ENCODE results near the gene TFF2.

The TFF2 gene

GRCh38 chr21:42346866-42347600 lies 3.8 kb downstream of the TFF2 start:
- DNase-seq (ENCODE audit: low read depth): no peak

DNA sequence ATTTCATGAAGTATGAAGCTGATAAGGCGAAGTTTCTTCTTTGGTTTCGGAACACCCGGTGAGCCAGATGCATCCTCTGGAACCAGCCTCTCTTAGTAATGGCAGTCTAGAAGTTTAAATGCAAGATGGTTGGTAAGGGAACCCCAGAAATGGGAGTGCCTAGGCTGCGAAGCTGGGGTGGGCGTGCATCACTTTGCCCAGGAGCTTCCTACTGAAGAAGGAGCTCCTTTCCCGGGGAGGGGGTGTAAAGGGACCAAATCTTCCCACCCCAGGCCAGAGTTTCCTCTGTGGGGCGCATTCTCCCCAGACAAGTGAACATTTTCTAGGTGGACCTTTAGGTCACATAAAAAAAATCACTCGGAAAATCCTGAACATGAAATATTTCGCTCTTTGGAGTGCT lies 4.4 kb downstream of the TFF2 start:
- DNase-seq (ENCODE audit: low read depth): no peak

- no peak for DNase-seq (ENCODE audit: low read depth)
These were observed 6.2 kb downstream of the TFF2 start for GRCh38 chr21:42344631-42345030.

DNA sequence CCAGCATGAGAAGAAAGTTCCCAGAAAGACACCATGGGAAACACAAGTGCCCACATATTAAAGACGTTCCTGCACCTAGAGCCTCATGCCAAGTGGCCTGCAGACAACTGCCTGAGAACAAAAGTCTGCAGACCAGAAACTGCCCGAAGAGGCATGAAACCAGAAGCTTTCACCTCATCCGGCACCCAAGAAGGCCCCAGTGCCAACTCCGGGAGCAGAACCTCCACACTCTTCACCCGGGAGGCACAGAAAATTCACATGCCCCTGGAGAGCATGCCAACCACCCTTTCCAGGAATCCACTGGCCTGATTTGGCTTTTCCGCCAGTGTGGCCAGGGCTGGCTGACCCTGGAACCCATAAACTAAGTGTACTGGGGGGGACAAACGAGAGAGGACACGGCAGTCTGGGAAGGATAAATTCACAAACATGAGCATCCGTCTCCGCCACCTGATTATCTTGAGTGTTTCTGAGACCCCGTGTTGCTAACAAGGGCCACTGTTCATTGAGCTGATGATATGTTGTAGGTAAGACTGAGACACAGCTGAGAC lies 6.8 kb downstream of the TFF2 start:
- DNase-seq (ENCODE audit: low read depth): no peak

DNA sequence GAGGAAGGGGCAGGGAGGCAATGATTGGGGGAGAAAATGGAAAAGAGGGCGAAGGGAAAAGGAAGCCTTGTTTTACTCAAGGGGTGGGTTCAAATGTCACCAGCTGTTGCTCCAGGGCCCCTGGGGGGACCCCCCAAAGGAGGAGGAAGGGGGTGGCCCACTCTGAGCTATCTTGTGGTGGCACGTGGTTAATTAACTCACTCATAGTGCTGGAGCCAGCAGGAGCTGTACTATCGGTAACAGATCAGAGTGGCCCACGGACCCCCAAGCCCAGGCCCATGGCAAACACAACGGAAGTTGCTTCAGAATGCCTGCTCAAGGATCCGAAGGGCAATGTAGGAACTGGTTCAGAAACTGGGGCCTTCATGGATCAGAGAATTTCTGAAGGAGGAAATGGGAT lies 7.2 kb downstream of the TFF2 start:
- no peak for DNase-seq (ENCODE audit: low read depth)

GRCh38 chr21:42343101-42343500 lies 7.7 kb downstream of the TFF2 start:
- DNase-seq (ENCODE audit: low read depth): no peak

DNA sequence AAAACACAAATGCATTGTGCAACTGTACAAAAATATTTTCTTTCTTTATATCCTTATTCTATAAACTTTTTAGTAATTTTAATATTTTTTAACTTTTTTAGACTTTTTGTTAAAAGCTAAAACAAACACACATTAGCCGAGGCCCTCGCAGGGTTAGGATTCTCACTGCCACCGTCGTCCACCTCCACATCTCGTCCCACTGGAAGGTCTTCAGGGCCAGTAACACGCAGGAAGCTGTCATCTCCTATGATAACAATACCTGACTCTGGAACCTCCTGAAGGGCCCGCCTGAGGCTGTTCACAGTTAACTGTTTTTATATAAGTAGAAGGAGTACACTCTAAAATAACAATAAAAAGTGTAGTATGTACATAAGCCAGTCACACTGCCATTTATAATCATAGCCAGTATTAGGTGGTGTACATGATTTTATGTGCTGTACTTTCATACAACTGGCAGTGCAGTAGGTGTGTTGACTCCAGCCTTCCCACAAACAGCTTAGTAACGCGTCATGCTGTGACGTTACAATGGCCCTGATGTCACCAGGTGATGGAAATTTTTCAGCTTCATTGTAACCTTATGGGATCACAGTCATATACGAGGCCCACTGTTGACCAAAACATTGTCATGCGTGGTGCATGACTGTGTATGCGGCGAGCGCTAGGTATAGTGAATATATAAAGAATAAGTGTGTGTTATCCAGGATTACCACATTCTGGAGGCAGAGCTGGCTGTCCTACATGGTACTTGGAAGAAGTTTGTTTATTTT lies 8.8 kb downstream of the TFF2 start:
- DNase-seq (ENCODE audit: low read depth): no peak

- DNase-seq (ENCODE audit: low read depth): no peak
These were observed 10.4 kb downstream of the TFF2 start for GRCh38 chr21:42340187-42341050.

GRCh38 chr21:42338729-42339715 lies 11.8 kb downstream of the TFF2 start:
- DNase-seq (ENCODE audit: low read depth): no peak

DNA sequence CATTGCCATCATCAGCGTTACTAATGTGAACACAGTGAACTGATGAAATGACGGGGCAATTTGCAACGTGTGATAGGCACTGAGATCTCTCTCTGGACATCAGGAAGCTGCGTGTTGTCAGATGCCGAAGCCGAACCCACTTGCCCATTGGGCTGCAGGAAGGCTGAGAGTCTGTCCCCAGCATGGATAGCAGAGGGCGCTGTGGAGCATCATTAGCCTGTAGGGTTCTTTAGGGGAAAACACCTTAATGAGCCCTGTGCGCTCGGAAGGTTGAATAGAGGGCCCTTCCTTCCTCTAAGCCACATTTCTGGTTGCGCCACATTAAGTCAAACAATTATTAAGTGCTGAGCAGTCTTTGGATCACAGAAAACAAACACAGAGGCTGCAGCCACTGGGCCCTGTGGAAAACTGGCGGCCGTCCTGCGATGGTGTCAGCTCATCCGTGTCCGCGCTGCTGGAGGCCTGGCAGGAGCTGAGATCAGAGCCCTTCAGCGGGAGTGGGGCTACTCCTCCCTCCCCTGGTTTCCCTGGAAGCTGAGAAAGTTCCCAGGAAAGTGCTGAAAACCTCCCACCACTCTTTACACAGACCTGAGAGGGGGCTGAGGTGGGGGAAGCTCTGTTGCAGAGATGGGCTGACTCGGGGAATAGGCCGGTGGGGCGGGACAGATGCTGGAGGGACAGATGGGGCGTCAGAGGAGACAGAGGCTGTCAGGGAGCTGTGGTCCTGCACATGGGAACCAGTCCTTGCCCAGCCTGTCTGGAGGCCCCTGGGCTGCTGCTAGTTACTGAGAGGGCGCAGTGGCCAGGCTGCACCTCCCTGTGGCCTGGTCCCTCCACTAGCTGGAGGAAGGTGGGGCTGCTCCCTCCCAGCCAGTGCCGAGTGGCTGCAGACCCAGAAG lies 12.7 kb downstream of the TFF2 start:
- peak; percentile 22 for DNase-seq (ENCODE audit: low read depth)

DNA sequence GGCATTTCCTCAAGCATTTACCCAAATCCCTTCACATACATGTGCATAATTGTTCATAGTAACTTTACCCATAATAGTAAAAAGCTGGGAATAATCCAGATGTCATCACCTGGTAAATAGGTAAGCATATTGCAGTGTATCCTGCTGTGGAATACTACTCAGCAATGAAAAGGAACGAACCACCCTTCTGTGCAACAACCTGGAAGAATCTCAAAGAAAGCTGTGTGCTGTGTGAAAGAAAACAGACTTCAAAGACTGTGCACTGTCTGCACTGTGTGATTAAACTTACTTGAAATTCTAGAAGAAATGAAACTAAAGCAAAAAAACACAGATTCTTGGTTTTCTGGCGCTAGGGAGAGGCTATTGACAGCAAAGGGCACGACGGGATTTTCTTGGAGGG lies 13.5 kb downstream of the TFF2 start:
- DNase-seq (ENCODE audit: low read depth): no peak

GRCh38 chr21:42336054-42336453 lies 14.7 kb downstream of the TFF2 start:
- peak; percentile 24 for DNase-seq (ENCODE audit: low read depth)

GRCh38 chr21:42332557-42333317 lies 18.1 kb downstream of the TFF2 start:
- no peak for DNase-seq (ENCODE audit: low read depth)

DNA sequence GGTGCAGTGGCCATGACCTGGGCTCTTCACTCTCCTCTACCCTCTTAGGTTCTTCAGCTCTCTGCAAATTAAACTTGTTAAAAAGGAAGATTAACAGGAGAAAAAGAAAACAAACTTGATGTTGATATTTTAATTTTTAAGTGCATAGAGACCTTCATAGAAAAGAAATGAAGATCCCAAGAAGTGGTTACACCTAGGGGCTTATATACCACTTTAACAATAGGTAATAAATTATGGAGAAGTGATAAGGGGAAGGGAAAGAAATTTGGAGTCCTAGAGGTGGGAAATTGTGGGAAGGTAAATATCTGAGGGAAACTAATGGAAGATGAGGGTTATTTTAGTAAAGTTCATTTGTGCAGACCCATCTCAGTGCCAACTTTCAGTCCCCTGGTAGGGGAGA lies 19.1 kb downstream of the TFF2 start:
- no peak for DNase-seq (ENCODE audit: low read depth)

DNA sequence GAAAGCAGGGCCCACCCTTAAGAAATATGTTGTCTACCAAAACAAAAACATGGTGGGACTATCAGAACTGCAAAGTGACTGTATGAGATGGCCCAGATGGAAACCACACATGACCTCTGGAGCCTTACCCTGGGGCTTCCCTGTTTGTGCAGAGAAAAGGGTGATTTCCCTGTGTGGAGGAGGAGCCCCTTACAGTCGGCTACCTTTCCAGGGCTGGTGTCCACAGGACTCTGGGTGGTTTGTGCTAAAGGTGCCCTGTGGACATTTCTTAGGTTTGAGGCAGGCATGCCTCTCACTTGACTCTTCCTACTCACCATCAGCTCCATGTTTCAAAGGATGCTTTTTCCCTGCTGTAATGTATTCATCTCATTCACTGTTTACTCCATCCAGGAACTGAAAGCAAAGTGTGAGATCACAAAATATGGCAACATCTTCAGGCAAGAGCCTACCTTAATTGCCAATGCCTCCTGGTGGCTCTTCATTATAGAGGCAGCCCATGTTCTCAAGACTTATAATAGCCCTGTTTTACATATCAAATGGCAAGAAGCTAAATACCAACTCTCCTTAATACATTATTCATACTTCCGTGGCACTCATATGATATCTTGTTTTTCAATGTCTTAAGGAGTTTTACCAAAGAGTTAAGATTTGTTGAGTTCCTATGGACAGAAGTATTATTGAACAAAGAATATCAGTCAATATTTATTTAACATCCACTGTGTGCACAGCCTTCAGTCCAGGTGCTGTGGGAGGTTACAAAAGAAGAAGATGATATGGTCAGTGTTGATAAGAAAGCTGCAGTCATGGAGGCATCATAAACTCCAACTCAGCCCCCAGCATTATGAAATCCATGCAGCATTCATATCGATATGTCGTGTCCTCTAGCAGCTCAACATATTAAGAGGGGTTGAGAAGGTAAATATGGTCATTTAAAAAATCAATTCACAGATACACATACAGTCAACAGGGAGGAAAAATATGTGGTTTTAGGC lies 20.1 kb downstream of the TFF2 start:
- DNase-seq (ENCODE audit: low read depth): no peak

- no peak for DNase-seq (ENCODE audit: low read depth)
These were observed 25.9 kb downstream of the TFF2 start for GRCh38 chr21:42324896-42325295.

GRCh38 chr21:42321845-42322244 lies 28.9 kb downstream of the TFF2 start:
- DNase-seq (ENCODE audit: low read depth): no peak

DNA sequence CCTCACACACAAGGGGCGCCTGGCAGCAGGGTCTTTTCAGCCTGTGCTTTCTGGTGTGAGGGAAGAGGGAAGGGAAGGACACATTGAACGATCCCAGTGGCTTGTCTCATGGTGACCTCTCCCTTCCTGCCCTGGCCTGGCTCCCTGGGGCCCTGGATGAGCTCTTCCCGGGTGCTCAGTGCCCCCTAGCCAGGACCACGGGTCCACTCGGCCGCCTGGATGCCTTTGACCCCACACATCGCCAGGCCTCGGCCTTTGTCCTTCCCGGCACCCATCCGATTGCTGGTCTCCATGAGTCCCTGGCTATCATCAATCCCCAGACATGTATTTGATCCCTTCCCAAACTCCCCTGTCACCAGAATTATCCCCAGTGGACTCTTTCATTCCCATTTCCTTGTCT lies 29.6 kb downstream of the TFF2 start:
- DNase-seq (ENCODE audit: low read depth): no peak

Measured in iris pigment epithelial cell (primary cell).